Measurements from ENCODE around the gene PTTG2. TPM values are rescaled to one million over a fixed set of nuclear protein-coding genes. Genes with fewer than 3 reads are reported as not detected.

PTTG2 gene
- polyA plus RNA-seq, 1 of the 3 experiments (the other 2 are of a cell fraction), result not detected

DNA sequence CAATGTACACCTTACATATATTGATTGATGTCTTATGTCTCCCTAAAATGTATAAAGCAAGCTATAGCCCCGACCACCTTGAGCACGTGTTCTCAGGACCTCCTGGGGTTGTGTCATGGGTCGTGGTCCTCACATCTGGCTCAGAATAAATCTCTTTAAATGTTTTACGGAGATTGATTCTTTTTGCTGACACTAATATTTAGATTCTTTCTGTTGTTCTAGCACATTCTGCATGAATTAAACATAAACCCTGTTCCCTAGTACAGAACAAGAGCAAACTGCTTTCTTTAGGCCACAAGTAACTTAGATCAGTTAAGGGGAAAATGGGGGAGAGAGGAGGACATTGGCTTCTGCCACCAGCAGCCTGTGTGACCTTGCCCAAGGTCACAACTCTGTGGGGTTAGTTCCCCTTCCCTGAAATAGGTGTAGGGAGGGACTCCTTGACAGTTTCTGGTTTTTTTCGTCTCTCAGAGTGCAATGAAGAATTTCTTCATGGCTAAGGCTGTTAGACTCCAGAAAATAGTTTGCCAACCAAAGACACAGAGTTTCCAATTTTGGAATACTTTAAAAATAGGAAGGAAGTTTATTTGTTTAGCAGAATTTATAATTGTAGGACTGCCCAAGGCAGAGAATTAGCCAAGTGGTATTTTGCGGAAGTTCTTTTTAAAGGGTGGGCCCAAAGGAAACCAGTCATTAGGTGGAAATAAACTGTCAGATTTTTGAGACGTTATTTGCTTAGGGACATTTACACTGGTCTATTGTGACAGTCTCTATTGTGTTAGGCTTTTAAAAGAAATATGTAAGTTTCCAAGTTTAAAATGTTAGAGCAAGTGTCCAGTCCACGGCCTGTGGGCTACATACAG, 29.4 kb downstream of the PTTG2 start:
- Histone ChIP-seq H3F3A (replicated peaks; ENCODE audit: insufficient read depth) (no peaks in the 10 kb centered on the region), H4K20me1 (ENCODE audit: insufficient read depth) (no peaks in the 10 kb centered on the region), H3K9me2 (no peaks in the 10 kb centered on the region), H3K9ac (no peak overlapping the region), H3K9me3 (no peaks in the 10 kb centered on the region), H3K4me3 (ENCODE audit: low read depth in 2 of 2, low read length in 1 of 2) (no peak overlapping the region), H3K79me2 (ENCODE audit: insufficient read depth) (peaks cover 22% of the 10 kb centered on the region; the same call in 1 of the 2 replicates), H3K27me3 (ENCODE audit: insufficient read depth) (no peaks in the 10 kb centered on the region), H3K27ac (ENCODE audit: low read depth in 2 of 2, low read length in 1 of 2) (no peak overlapping the region), H3K36me3 (replicated peaks in 1 of 2; ENCODE audit: control insufficient read depth in 1 of 2, insufficient read depth in 2 of 2, low read length in 1 of 2) (no peaks in the 10 kb centered on the region), H3K4me1 (ENCODE audit: control insufficient read depth in 1 of 2, insufficient read depth in 2 of 2, low read depth in 1 of 2, low read length in 1 of 2) (peaks cover 0 to 2% of the 10 kb centered on the region in 2 experiments; a peak in 1 of 4 replicates), H2AFZ (ENCODE audit: low read depth) (no peak overlapping the region), H3K4me2 (no peak overlapping the region)
- WGBS (ENCODE audit: low lambda C conversion rate), result 94% methylated on average over 8 of the region's 8 CpGs
- TF ChIP-seq GATA2 (CRISPR knock-in tag; IDR thresholded peaks at IDR 0.05) (no peak), MEF2A (IDR thresholded peaks at IDR 0.05; ENCODE audit: borderline replicate concordance, low read depth) (no peak), RXRA (IDR thresholded peaks at IDR 0.05; ENCODE audit: borderline replicate concordance, low read depth) (no peak), SIN3A (IDR thresholded peaks at IDR 0.05; ENCODE audit: borderline replicate concordance, low read depth, low read length) (no peak), RFX5 (IDR thresholded peaks at IDR 0.05; ENCODE audit: low read length) (no peak), ELF1 (IDR thresholded peaks at IDR 0.05) (no peak), YY1 (IDR thresholded peaks at IDR 0.05; ENCODE audit: low read depth) (no peak), EZH2phosphoT487 (IDR thresholded peaks at IDR 0.05; ENCODE audit: borderline replicate concordance, low read depth) (no peak), SMC3 (IDR thresholded peaks at IDR 0.05; ENCODE audit: low read depth, low read length) (no peak), FOXJ3 (CRISPR knock-in tag; IDR thresholded peaks at IDR 0.05) (no peak), JUND (IDR thresholded peaks at IDR 0.05) (no peak), CHD2 (IDR thresholded peaks at IDR 0.05; ENCODE audit: low read length, partially characterized antibody) (no peak), GABPA (IDR thresholded peaks at IDR 0.05; ENCODE audit: low read depth) (no peak)
- TF ChIP-seq, protein P1, sequence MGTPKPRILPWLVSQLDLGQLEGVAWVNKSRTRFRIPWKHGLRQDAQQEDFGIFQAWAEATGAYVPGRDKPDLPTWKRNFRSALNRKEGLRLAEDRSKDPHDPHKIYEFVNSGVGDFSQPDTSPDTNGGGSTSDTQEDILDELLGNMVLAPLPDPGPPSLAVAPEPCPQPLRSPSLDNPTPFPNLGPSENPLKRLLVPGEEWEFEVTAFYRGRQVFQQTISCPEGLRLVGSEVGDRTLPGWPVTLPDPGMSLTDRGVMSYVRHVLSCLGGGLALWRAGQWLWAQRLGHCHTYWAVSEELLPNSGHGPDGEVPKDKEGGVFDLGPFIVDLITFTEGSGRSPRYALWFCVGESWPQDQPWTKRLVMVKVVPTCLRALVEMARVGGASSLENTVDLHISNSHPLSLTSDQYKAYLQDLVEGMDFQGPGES (IDR thresholded peaks at IDR 0.05; ENCODE audit: low read depth, low read length), result no peak
- TF ChIP-seq, protein P2, sequence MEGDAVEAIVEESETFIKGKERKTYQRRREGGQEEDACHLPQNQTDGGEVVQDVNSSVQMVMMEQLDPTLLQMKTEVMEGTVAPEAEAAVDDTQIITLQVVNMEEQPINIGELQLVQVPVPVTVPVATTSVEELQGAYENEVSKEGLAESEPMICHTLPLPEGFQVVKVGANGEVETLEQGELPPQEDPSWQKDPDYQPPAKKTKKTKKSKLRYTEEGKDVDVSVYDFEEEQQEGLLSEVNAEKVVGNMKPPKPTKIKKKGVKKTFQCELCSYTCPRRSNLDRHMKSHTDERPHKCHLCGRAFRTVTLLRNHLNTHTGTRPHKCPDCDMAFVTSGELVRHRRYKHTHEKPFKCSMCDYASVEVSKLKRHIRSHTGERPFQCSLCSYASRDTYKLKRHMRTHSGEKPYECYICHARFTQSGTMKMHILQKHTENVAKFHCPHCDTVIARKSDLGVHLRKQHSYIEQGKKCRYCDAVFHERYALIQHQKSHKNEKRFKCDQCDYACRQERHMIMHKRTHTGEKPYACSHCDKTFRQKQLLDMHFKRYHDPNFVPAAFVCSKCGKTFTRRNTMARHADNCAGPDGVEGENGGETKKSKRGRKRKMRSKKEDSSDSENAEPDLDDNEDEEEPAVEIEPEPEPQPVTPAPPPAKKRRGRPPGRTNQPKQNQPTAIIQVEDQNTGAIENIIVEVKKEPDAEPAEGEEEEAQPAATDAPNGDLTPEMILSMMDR (IDR thresholded peaks at IDR 0.05), result no peak
- TF ChIP-seq, protein P3, sequence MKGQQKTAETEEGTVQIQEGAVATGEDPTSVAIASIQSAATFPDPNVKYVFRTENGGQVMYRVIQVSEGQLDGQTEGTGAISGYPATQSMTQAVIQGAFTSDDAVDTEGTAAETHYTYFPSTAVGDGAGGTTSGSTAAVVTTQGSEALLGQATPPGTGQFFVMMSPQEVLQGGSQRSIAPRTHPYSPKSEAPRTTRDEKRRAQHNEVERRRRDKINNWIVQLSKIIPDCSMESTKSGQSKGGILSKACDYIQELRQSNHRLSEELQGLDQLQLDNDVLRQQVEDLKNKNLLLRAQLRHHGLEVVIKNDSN (IDR thresholded peaks at IDR 0.05; ENCODE audit: borderline replicate concordance, low read depth), result no peak
- TF ChIP-seq, protein P4, sequence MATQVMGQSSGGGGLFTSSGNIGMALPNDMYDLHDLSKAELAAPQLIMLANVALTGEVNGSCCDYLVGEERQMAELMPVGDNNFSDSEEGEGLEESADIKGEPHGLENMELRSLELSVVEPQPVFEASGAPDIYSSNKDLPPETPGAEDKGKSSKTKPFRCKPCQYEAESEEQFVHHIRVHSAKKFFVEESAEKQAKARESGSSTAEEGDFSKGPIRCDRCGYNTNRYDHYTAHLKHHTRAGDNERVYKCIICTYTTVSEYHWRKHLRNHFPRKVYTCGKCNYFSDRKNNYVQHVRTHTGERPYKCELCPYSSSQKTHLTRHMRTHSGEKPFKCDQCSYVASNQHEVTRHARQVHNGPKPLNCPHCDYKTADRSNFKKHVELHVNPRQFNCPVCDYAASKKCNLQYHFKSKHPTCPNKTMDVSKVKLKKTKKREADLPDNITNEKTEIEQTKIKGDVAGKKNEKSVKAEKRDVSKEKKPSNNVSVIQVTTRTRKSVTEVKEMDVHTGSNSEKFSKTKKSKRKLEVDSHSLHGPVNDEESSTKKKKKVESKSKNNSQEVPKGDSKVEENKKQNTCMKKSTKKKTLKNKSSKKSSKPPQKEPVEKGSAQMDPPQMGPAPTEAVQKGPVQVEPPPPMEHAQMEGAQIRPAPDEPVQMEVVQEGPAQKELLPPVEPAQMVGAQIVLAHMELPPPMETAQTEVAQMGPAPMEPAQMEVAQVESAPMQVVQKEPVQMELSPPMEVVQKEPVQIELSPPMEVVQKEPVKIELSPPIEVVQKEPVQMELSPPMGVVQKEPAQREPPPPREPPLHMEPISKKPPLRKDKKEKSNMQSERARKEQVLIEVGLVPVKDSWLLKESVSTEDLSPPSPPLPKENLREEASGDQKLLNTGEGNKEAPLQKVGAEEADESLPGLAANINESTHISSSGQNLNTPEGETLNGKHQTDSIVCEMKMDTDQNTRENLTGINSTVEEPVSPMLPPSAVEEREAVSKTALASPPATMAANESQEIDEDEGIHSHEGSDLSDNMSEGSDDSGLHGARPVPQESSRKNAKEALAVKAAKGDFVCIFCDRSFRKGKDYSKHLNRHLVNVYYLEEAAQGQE (IDR thresholded peaks at IDR 0.05; ENCODE audit: low read depth, low read length), result no peak
- TF ChIP-seq, protein P5, sequence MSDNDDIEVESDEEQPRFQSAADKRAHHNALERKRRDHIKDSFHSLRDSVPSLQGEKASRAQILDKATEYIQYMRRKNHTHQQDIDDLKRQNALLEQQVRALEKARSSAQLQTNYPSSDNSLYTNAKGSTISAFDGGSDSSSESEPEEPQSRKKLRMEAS (IDR thresholded peaks at IDR 0.05; ENCODE audit: low read depth), result no peak
- ChIA-PET POLR2A (no interaction called here), CTCF (no interaction called here)
- DNase-seq, result no peak

Data from SK-N-SH (cell line).